ENCODE data around the gene CCDC181. TPM values are rescaled to one million over a fixed set of nuclear protein-coding genes. Genes with fewer than 3 reads are reported as not detected.

The CCDC181 gene
- total and polyA plus RNA-seq, 2 donors (not counting 1 experiment from before 2014, with no cell fraction given) = not detected

- Mint-ChIP-seq H3K27me3 (peaks cover 42% of the 10 kb centered on the region), H3K9me3 (ENCODE audit: insufficient read depth) (peaks cover 3% of the 10 kb centered on the region), H3K27ac (no peak overlapping the region), H3K4me3 (no peak overlapping the region), H3K4me1 (no peaks in the 10 kb centered on the region)
- H3K79me2 ChIP-seq (ENCODE audit: control insufficient read depth, insufficient read depth, low read length) = no peaks in the 10 kb centered on the region
- no peak for ATAC-seq (ENCODE audit: low read depth)
- CTCF ChIA-PET = no interaction called here
- DNase-seq = no peak
- POLR2A ChIA-PET = no interaction called here
- no peak overlapping the region for H2AFZ ChIP-seq (ENCODE audit: insufficient read depth, low read depth, low read length, poor library complexity, severe bottlenecking)
- H3K27ac ChIP-seq (ENCODE audit: low read length in 2 of 2) = no peak overlapping the region
- H4K20me1 ChIP-seq (ENCODE audit: control insufficient read depth, insufficient read depth, low read length, poor library complexity, severe bottlenecking) = no peaks in the 10 kb centered on the region
- H3K4me2 ChIP-seq (replicated peaks; ENCODE audit: low read depth, low read length, poor library complexity, severe bottlenecking) = no peak overlapping the region
- no peaks in the 10 kb centered on the region for H3K27me3 ChIP-seq (replicated peaks in 1 of 4; ENCODE audit: control extremely low read depth in 1 of 4, control insufficient read depth in 3 of 4, insufficient read depth in 4 of 4, low read length in 3 of 4)
- no peaks in the 10 kb centered on the region for H3K36me3 ChIP-seq (replicated peaks in 1 of 2; ENCODE audit: control extremely low read depth in 1 of 2, control insufficient read depth in 1 of 2, extremely low read depth in 1 of 2, insufficient read depth in 2 of 2, low read length in 1 of 2)
- TF ChIP-seq CTCF (IDR thresholded peaks at IDR 0.05) (no peak), EZH2 (IDR thresholded peaks at IDR 0.05; ENCODE audit: borderline replicate concordance, insufficient read depth, low read depth, low read length, poor library complexity, severe bottlenecking) (no peak)
- H3K9ac ChIP-seq (ENCODE audit: low read length) = no peak overlapping the region
- no CpG with 5 or more reads among the region's 1 CpG for WGBS (ENCODE audit: insufficient coverage)
- intact Hi-C loops (cut with micrococcal nuclease) = no loop called here
- no peaks in the 10 kb centered on the region for H3K4me1 ChIP-seq (ENCODE audit: control insufficient read depth in 2 of 2, insufficient read depth in 2 of 2, low read length in 2 of 2)
- H3K9me3 ChIP-seq (ENCODE audit: control extremely low read depth in 1 of 3, control insufficient read depth in 2 of 3, insufficient read depth in 1 of 3, low read length in 2 of 3) = peaks cover 0 to 8% (median 0%) of the 10 kb centered on the region in 3 donors
- no peak overlapping the region for H3K4me3 ChIP-seq (ENCODE audit: control extremely low read depth in 1 of 5, extremely low read depth in 1 of 5, insufficient read depth in 1 of 5, low read depth in 2 of 5, low read length in 4 of 5)
Measured at GRCh38 chr1:169451218-169451824, 24.0 kb upstream of the CCDC181 start.

DNA sequence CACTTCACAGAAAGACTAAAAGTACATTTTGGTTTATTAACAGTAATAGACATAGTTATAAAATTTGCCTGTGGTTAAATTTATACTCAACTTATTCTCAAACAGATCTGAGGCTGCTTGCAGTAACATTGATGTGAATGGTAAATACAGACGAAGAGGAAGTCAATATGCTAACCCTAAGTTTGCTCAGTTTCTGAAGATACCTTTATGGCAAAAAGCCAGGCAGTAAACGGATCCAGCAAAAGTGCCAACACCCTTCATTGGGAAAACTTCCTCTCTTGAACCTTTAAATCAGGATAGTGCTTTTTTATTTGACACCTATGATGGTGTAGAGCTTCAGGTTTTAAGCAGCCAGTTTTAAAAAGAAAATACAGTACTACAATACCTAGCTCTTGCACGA, 16.6 kb upstream of the CCDC181 start:
- intact Hi-C loops (cut with micrococcal nuclease) = no loop called here
- no peak overlapping the region for H3K4me3 Mint-ChIP-seq
- ChIA-PET POLR2A (no interaction called here), CTCF (no interaction called here)
- peaks cover 0 to 6% (median 0%) of the 10 kb centered on the region in 4 experiments for H3K27me3 ChIP-seq (replicated peaks in 1 of 4; ENCODE audit: control extremely low read depth in 1 of 4, control insufficient read depth in 3 of 4, insufficient read depth in 4 of 4, low read length in 3 of 4)
- no peaks in the 10 kb centered on the region for H3K79me2 ChIP-seq (ENCODE audit: control insufficient read depth, insufficient read depth, low read length)
- no peaks in the 10 kb centered on the region for H3K9me3 Mint-ChIP-seq (ENCODE audit: insufficient read depth)
- no peaks in the 10 kb centered on the region for H3K4me1 ChIP-seq (ENCODE audit: control insufficient read depth in 2 of 2, insufficient read depth in 2 of 2, low read length in 2 of 2)
- H3K4me1 Mint-ChIP-seq = no peaks in the 10 kb centered on the region
- no peak overlapping the region for H3K9ac ChIP-seq (ENCODE audit: low read length)
- no peaks in the 10 kb centered on the region for H3K36me3 ChIP-seq (replicated peaks in 1 of 2; ENCODE audit: control extremely low read depth in 1 of 2, control insufficient read depth in 1 of 2, extremely low read depth in 1 of 2, insufficient read depth in 2 of 2, low read length in 1 of 2)
- H2AFZ ChIP-seq (ENCODE audit: insufficient read depth, low read depth, low read length, poor library complexity, severe bottlenecking) = no peak overlapping the region
- WGBS (ENCODE audit: insufficient coverage) = 40% methylated on average over 1 of the region's 3 CpGs
- H3K9me3 ChIP-seq (ENCODE audit: control extremely low read depth in 1 of 3, control insufficient read depth in 2 of 3, insufficient read depth in 1 of 3, low read length in 2 of 3) = peaks cover 0 to 3% (median 0%) of the 10 kb centered on the region in 3 donors
- H3K27me3 Mint-ChIP-seq = peaks cover 30% of the 10 kb centered on the region
- no peak overlapping the region for H3K27ac ChIP-seq (ENCODE audit: low read length in 2 of 2)
- H3K4me2 ChIP-seq (replicated peaks; ENCODE audit: low read depth, low read length, poor library complexity, severe bottlenecking) = no peak overlapping the region
- TF ChIP-seq CTCF (IDR thresholded peaks at IDR 0.05) (no peak), EZH2 (IDR thresholded peaks at IDR 0.05; ENCODE audit: borderline replicate concordance, insufficient read depth, low read depth, low read length, poor library complexity, severe bottlenecking) (no peak)
- H3K27ac Mint-ChIP-seq = no peak overlapping the region
- no peaks in the 10 kb centered on the region for H4K20me1 ChIP-seq (ENCODE audit: control insufficient read depth, insufficient read depth, low read length, poor library complexity, severe bottlenecking)
- DNase-seq (no peak), ATAC-seq (ENCODE audit: low read depth) (no peak)
- no peak overlapping the region for H3K4me3 ChIP-seq (ENCODE audit: control extremely low read depth in 1 of 5, extremely low read depth in 1 of 5, insufficient read depth in 1 of 5, low read depth in 2 of 5, low read length in 4 of 5)

Data from B cell (primary cell).